Activated naive CD8-positive, alpha-beta T cell treated with anti-CD3 and anti-CD28 coated beads, Interleukin-2, amount 50 U/mL, for 16 hours (primary cell): Measurements from ENCODE around the gene SHC3.
"Not testable (repeated sequence)": the region's sequence is repeated elsewhere in the genome, so short reads cannot be mapped to it uniquely, and the experiment has no call there.

Source experiments
- DNase-seq: peaks from one replicate; pipeline ENCODE4 v3.0.0-alpha.2; 2020; ENCODE audit warnings: low read depth, low spot score

The SHC3 gene, protein sequence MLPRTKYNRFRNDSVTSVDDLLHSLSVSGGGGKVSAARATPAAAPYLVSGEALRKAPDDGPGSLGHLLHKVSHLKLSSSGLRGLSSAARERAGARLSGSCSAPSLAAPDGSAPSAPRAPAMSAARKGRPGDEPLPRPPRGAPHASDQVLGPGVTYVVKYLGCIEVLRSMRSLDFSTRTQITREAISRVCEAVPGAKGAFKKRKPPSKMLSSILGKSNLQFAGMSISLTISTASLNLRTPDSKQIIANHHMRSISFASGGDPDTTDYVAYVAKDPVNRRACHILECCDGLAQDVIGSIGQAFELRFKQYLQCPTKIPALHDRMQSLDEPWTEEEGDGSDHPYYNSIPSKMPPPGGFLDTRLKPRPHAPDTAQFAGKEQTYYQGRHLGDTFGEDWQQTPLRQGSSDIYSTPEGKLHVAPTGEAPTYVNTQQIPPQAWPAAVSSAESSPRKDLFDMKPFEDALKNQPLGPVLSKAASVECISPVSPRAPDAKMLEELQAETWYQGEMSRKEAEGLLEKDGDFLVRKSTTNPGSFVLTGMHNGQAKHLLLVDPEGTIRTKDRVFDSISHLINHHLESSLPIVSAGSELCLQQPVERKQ

DNA sequence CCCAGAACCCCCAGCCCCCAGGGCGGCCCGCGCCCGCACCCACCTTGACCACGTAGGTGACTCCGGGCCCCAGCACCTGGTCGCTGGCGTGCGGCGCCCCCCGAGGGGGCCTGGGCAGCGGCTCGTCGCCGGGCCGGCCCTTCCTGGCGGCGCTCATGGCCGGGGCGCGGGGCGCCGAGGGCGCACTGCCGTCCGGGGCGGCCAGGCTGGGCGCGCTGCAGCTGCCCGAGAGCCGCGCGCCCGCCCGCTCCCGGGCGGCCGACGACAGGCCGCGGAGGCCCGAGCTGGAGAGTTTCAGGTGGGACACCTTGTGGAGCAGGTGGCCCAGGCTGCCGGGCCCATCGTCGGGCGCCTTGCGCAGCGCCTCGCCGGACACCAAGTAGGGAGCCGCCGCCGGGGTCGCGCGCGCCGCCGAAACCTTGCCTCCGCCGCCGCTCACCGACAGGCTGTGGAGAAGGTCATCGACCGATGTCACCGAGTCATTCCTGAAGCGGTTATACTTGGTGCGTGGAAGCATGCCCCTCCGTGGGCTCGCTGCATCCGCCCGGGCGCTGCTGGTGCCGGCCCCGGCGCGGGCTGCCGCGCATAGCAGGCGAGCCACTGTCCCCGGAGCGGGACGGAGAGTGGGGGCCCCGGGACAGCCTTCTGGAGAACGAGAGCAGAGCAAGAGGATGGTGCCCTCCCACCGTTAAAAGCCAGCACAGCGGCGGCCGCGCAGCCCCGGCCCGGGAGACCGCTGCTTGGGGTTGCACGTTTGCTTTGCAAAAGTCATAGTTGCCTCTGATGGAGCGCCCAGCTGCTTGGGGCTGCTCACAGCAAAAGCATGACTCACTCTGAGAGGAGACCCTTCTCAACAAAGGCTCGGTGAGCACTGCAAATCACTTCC, at the start of gene SHC3:
Gene SHC3, minus strand, starts transcription at position 875 of the 886 bp plus-strand sequence. Its CDS starts 358 bp downstream, at position 517.
- DNase-seq: no peak

DNA sequence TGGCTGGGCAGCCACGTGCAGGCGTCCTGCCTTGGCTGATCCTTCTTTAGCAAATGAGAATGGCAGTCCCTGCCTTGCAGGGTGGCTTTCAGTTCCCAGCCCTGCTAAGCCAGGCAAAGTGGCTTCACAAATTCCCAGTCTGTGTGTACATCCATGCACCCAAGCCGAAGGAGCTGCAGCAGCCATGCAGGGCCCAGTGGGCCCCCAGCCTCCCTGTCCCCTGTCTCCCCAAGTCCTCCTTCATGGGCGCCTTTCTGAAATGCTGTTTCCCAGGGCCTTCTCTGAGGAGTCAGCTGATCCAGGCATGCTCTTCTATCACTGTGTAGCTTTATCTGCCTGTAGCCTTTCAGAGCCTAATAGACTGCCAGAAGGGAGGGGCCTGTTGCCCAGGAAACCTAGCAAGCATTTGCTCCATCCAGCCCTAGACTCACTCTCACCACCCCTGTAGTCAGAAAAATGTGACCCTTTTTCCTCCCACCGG, 47.4 kb upstream of the SHC3 start:
- no peak for DNase-seq

DNA sequence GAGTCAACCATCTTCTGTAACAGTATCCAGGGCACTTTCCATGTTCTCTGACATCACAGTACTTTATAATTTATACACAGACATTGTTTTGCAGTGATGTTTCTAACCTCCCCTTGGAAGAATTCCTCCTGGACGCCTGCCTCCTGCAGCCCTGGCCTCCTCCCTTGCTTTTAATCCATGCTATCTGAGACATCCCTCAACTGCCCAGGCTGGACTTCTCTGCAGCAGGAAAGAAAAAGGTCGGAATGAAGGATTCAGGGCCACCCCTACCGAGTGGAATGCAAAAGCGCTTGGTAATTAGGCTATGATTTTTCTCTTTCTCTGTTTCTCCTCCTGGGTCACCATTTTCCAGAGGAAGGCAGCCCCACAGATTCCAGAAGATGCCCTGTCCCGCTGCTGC, 47.0 kb upstream of the SHC3 start:
- no peak for DNase-seq

DNA sequence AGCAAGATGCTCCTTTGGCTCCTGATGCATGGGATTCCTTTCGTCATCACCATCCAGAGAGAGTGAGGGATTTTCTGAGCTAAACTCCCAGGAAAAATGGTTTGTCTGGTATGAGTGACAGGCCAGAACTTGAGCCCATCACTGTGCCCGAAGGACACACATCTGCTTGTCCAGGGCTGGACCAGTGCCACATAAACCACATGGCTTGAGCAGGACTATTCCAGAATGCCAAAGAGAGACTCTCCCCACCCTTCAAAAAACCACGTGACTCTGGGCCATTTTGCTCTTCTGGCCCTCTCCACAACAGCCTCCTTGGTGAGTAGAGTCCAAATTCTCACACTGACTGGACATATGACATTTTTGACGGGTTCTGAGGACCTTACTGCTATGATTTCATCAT, 46.4 kb upstream of the SHC3 start:
- DNase-seq: no peak

DNA sequence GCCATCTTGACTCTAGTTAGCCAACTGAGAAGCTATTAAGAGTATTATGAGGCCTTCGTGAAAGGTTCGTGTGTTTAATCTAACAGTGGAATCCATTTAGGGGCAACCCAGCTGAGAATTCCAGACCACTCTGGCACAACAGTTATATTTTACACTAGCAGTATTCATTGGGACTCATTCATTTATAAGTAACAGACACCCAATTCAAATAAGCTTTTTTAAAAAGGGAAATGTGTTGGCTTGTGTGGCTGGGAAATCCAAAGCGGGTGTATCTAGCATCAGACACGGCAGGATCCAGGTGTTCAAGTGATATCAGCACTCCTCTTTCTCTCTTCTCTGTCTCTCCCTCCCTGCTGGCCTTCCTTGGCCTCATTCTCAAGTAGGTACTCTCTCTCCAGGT, 46.0 kb upstream of the SHC3 start:
- no peak for DNase-seq

DNA sequence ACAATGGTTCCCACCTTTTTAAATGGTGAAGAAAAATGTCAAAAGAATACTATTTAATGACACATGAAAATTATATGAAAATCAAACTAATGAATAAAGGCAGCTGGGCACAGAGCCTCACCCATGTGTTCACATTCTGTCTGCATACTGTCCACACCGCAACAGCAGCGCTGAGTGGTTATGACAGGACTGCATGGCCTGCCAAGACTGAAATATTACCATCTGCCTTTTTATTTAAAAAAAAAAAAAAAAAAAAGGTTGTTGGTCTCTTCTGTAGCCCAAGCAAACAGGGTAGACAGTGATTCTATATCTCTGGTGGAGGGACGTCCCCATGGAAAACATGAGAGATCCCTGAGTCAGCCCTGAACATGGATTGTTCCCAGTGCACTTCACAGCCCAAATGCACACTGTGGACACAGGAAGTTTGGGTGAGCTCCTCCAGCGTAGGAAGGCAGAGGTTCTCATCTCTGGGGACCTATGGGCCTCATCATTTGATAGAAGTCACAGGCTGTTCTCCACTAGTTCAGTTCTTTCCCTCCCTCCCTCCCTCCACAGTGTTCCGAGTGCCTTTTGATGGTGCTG, 44.9 kb upstream of the SHC3 start:
- DNase-seq: no peak

DNA sequence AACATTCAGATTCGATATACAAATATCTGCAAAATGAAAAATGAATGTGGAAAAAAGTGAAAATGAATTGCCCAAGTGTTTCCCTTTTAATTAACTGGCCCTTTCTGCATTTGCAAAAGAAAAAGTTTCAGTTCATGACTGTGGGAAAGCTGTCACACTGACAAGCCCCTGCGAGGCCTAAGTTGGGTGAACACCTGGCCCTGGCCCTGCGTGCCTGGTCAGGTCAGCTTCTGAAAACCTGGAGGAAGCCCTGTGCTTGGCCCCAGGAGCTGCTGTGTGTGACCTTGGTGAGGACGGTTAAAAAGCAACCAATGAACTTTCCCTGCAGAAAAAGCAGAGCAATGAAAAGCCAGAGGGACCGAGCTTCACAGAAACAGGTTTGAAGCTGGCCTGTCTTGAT, 41.0 kb upstream of the SHC3 start:
- no peak for DNase-seq

DNA sequence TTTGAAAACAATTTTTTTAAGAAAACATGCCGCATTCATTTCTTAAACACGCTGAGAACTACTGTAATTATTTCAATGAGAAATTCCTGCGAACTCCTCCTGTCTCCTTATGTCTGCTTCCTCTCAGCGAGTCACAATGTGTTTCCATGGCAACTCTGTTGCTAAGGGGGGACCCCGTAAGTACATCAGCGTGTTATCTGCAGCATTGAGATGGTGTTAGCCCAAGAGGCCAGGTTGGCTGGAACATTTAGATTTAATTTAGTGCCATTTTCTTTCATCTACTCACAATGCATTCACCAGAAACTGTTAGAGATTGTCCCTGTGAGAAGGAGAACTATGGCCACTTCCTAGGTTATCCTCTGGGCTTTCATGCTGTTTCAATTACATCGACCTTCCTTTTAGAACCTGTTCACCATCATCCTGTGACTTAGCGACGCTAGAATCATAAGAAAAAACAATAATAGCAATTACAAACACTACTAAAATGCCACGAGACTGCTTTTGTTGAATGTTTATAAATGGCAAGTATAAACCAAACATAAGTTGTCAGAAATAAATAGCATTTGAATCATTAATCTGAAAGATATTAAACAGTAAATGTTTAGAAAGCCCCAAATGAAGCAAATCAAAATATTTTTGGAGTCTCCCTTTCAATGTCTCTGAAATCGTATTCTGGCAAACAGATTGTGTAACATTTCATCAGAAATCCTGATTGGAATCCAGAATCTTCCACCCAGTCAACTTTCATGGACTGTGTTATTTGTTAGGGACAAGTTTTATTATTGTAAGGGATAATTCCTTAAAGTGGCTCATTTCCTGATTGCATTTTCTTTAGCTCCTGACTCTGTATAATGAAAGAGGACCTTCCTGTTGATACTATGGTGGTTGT, 39.7 kb upstream of the SHC3 start:
- DNase-seq: no peak

DNA sequence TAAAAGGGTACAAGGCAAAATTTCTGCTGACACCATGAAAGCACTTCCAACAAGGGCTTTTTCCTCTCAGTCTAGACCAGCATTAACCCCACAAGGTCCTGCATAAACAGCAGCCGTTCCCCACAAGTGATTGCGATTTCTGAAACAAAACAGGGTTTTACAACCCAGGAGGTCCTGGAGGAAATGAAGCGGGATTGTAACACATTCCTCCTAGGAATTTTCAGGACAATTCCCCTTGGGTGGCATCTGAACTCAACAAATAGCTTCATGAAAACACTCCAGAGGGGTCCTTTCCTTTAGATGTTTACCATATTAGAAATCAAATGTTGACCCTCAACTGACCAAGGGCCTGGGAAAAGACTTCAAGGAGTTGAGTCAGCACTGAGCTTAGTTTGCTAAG, 36.7 kb upstream of the SHC3 start:
- no peak for DNase-seq

DNA sequence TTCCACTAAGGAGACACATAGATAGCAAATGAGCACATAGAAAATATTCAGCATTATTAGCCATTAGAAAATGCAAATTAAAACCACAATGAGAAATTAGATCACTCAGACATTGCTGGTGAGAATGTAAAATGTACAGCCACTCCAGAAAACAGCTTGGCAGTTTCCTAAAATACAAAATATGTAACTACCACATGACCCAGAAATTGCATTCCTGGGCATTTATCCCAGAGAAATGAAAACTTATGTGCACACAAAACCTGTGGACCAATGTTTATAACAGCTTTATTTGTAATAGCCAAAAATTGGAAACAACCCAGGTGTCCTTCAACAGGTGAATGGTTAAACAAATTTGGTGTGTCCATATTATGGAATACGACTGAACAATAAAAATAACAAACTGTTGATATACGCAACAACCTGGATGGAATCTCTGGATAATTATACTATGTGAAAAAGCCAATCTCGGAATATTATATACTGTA, 34.8 kb upstream of the SHC3 start:
- no peak for DNase-seq

DNA sequence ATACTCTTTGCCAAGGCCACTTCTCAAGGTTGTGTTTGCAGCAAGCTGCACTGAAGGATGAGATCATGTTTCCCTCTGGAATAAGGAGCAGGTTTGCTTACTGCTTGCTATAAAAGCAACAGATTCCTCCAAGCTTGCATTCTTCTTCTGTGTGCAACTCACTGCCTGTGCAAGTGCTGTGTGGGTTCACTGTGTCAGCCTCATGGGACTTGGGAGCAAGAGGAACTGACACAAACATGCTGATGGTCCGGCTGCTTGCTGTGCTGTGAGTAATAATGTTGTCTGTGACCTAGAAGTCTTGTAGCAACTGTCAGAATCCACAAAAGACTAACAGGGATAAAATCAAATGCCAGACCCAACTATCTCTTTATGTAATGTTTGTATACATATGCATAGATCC, 33.6 kb upstream of the SHC3 start:
- DNase-seq: no peak

DNA sequence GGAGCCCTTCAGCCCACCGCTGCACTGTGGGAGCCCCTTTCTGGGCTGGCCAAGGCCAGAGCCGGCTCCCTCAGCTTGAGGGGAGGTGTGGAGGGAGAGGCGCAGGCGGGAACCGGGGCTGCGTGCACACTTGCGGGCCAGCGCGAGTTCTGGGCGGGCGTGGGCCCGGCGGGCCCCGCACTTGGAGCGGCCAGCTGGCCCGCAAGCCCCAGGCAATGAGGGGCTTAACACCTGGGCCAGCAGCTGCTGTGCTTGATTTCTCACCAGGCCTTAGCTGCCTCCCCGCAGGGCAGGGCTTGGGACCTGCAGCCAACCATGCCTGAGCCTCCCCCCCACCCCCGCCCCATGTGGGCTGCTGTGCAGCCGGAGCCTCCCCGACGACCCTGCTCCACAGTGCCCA, 30.7 kb upstream of the SHC3 start:
- DNase-seq: not testable (repeated sequence)

DNA sequence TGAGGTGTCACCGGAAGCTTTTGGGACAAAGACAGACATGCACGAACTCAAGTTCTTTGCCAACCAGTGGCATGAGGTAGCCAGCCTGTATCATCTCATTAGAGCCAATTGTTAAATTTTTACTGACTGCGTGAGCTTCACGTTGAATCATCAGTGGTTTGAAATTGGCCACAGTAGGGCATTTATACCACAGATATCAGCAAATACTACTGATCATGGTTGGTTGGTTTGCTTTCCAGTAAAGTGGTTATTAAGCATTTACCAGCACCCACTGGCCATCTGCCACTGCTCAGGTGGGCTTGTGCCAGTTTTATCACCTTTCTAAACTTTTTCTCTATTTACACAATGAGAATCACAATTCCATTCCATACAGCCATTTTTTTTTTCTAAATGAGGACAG, 28.4 kb upstream of the SHC3 start:
- DNase-seq: no peak

DNA sequence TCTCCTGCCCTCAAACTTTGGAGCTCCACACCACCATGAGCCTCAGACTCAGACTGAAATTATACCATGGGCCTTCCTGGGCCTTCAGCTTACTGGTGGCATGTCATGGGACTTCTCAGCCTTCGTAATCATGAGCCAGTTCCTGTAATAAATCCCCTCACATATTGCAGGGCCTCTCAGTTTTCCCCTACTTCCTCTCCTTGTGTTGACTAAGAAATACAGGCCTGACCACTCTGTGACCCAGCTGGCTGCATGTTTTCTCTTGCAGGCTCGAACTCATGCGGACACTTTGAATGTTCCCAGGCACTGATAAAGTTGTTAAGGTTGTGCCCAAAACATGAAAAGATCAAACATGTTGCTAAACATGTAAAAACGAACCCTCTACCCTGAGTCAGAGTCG, 26.2 kb upstream of the SHC3 start:
- DNase-seq: no peak

DNA sequence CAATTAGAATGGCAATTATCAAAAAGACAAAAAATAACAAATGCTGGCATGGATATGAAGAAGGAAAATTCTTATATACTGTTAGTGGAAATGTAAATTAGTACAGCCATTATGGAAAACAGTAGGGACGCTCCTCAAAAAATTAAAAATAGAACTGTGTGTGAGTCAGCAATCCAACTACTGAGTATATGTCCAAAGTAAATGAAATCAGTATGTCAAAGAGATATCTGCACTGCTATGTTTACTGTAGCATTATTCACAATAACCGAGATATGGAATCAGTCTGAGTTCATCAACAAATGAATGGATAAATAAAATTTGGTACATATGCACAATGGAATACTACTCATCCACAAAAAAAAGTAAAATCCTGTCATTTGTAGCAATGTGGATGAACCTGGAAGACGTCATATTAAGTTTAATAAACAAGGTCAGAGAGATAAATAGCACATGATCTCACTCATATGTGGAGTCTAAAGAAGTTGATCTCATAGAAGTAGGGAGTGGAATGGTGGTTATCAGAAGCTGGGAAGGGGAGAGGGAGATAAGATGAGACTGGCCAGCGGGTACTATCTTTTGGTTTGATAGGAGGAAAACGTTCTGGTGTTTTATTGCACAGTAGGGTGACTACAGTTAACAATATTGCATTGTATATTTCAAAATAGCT, 16.6 kb upstream of the SHC3 start:
- DNase-seq: no peak

DNA sequence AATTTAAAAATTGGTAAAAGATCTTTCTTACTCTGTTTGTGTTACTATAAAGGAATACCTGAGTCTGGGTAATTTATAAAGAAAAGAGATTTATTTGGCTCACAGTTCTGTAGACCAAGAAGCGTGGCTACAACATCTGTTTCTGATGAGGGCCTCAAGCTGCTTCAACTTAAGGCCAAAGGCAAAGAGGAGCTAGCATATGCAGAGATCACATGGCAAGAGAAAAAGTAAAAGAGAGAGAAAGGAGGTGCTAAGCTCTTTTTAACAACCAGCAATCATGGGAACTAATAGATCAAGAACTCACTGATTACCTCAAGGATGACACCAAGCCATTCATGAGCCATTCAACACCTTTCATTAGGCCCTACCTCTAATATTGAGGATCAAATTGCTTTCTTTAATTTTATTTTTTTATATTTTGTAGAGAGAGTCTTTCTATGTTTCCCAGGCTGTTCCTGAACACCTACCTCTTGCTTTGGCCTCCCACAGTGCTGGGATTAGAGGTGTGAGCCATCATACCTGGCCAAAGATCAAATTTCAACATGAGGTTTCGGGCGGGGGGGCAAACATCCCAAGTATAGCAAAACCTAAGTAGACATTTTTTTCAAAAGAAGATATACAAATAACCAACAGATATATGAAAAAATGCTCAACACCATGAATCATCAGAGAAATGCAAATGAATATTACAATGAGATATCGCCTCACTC, 16.0 kb upstream of the SHC3 start:
- DNase-seq: no peak

DNA sequence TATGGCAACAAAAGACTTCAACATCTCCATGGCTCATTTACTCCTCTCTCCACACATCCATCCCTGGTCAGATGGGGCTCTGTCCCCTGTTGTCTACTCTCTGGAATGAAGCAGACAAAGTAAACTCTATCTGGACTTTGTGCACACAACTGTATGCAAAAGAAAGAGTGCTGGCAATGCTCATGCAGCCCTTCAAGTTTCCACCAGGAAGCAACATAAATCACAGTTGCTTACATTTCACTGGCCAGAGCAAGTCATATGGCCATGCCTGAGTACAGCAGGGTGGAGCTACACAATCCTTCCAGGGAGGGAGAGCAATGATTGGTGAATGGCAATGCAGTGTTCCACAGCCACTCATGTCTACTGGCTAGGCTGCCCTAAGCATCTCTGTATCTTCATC, 12.4 kb upstream of the SHC3 start:
- DNase-seq: no peak

DNA sequence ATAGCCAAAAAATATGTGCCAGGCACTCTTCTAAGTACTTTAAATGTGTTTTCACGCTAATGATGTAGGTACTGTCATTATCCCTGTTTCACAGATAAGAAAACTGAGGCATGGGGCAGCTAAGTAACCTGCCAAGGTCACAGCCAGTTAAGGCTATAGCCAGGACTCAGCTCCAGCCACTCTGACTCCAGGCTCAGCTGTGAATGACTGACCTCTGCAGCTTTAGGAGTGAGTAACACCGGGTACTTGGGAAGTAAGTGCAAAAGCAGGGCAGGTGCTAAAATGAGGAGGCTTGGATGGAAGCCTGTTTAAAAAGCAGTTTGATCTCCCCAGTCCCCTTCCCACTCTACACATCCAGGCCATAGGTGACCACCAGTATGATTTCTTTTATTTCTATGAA, 10.6 kb upstream of the SHC3 start:
- no peak for DNase-seq

DNA sequence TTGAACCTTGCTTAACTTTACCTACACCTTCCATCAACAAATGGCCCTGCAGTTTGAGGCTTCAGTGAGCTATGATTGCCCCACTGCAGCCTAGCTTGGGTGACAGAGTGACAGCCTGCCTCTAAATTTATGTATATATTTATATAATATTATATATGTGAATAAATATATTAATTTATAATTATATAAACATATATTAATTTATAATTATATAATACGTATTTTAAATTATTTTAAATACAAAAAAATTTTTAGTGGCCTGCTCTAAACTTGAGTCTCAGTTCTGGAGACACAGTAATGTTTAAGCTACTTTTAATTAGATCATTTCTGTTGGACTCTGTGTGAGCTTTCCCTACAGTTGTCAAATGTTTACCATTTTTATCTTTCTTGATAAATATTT, 9.3 kb upstream of the SHC3 start:
- no peak for DNase-seq

DNA sequence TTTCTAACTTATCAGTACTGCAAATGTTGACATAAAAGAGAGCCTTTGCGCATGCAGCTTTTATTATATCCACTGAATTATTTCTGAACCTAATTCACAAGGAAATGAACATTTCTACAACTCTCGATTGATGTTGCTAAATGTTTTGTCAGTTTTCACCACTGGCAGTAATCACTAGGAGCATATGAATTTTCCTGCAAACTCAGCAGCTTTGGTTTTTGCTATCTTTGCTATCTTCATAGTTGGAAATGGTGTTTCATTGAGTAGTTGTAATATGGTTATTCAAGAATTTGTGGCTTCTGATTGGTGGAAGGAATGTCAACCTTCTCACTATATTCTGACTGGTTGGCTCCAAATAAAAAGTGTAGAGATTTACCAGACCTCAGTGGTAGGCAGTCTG, 8.9 kb upstream of the SHC3 start:
- no peak for DNase-seq
